Sigmoid colon (tissue), 3 donors: ENCODE results near the gene FOXM1.

ENCODE experiments used
- POLR2A ChIP-seq, 2 donors: fragments of 450-650 bp; IDR thresholded peaks; one replicate each; pipeline ENCODE4 v1.6.1; 2016; ENCODE audit warnings: antibody characterized with exemption in 2 of 2, mild to moderate bottlenecking in 2 of 2, moderate library complexity in 2 of 2
- TF ChIP-seq, protein P1 (sequence below), 4 experiments: fragments of 450-650 bp in 3 of 4; fragments of 200-600 bp in 1 of 4; IDR thresholded peaks; one replicate each; pipeline ENCODE4 v1.5.1; 2016 to 2019; ENCODE audit warnings: antibody characterized with exemption in 4 of 4, mild to moderate bottlenecking in 3 of 4, moderate library complexity in 2 of 4

GRCh38 chr12:2858334-2858733 lies 18.6 kb downstream of the FOXM1 start:
- TF ChIP-seq POLR2A (IDR thresholded peaks at IDR 0.05), result no peak
- TF ChIP-seq, protein P1, sequence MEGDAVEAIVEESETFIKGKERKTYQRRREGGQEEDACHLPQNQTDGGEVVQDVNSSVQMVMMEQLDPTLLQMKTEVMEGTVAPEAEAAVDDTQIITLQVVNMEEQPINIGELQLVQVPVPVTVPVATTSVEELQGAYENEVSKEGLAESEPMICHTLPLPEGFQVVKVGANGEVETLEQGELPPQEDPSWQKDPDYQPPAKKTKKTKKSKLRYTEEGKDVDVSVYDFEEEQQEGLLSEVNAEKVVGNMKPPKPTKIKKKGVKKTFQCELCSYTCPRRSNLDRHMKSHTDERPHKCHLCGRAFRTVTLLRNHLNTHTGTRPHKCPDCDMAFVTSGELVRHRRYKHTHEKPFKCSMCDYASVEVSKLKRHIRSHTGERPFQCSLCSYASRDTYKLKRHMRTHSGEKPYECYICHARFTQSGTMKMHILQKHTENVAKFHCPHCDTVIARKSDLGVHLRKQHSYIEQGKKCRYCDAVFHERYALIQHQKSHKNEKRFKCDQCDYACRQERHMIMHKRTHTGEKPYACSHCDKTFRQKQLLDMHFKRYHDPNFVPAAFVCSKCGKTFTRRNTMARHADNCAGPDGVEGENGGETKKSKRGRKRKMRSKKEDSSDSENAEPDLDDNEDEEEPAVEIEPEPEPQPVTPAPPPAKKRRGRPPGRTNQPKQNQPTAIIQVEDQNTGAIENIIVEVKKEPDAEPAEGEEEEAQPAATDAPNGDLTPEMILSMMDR (IDR thresholded peaks at IDR 0.05), result no peak
